Measurements from ENCODE around the gene CRNKL1.

DNA sequence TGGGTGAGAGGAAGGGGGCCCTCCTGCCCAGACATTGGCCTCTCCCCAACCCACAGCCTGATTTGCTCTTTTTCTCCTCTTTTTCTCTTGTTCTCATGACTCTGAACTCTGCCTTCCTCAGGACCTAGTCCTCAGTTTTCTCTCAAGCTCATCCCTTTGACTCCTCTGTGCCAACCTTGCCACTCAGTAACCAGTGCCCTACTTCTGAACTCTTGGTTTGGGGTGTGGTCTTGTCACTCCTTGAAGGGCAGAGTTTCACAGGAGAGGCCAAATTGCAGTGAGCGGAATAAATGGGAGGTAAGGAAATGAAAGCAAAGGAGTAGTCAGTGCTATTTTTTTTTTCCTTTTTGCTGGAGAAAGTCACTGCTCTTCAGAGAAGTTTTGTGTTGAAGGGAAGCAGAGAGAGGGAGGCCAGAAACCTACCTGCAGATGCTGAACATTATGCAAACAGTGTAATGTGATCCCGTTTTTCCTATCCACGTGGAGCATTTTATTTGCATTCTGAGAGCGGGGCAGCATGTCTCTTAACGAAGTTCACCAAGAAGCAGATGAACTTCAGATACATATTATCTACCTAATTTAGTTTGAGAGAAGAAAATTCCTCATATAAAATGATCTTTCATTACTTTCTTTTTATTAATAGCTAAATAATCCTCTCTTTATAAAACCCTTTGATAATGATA is 27.0 kb upstream of the CRNKL1 start:
- TF ChIP-seq, protein P1, sequence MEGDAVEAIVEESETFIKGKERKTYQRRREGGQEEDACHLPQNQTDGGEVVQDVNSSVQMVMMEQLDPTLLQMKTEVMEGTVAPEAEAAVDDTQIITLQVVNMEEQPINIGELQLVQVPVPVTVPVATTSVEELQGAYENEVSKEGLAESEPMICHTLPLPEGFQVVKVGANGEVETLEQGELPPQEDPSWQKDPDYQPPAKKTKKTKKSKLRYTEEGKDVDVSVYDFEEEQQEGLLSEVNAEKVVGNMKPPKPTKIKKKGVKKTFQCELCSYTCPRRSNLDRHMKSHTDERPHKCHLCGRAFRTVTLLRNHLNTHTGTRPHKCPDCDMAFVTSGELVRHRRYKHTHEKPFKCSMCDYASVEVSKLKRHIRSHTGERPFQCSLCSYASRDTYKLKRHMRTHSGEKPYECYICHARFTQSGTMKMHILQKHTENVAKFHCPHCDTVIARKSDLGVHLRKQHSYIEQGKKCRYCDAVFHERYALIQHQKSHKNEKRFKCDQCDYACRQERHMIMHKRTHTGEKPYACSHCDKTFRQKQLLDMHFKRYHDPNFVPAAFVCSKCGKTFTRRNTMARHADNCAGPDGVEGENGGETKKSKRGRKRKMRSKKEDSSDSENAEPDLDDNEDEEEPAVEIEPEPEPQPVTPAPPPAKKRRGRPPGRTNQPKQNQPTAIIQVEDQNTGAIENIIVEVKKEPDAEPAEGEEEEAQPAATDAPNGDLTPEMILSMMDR (IDR thresholded peaks at IDR 0.05), result no peak
- TF ChIP-seq EP300 (IDR thresholded peaks at IDR 0.05; ENCODE audit: low read depth), result no peak
- TF ChIP-seq POLR2A (IDR thresholded peaks at IDR 0.05), result no peak

Measured in transverse colon (tissue), 3 donors.